ENCODE measurements around the gene PARM1.
"Not testable (repeated sequence)": the region's sequence is repeated elsewhere in the genome, so short reads cannot be mapped to it uniquely, and the experiment has no call there.

Gene PARM1

DNA sequence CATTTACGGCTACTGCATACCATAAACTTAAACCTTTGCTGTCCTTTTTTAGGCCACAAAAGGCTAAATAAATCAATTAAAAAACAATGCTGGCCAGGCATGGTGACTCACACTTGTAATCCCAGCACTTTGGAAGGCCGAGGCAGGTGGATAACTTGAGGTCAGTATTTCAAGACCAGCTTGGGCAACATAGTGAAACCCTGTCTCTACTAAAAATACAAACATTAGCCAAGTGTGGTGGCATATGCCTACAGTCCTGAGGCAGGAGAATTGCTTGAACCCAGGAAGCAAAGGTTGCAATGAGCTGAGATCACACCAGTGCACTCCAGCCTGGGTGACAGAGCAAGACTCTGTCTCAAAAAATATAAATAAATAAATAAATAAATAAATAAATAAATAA, 61.5 kb downstream of the PARM1 start:
- not testable (repeated sequence) for DNase-seq

DNA sequence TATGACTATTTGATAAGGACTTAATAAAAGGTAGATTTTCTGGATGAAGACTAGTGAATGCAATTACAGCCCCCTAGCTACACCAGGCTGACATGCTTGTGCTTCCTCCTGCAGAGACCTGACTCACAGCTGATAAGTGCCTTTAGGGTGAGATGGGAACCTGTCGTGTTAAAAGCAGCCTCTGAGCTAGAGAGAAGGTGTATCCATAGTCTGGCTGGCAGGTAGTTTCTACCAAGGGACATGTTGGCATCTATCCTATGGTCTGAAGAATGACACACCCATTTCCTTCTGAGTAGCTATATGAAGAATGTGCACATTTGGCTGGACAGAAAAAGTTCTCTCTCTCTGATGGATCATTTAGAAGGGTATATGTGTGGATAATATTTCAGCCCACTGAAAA, 64.1 kb downstream of the PARM1 start:
- DNase-seq, result no peak

DNA sequence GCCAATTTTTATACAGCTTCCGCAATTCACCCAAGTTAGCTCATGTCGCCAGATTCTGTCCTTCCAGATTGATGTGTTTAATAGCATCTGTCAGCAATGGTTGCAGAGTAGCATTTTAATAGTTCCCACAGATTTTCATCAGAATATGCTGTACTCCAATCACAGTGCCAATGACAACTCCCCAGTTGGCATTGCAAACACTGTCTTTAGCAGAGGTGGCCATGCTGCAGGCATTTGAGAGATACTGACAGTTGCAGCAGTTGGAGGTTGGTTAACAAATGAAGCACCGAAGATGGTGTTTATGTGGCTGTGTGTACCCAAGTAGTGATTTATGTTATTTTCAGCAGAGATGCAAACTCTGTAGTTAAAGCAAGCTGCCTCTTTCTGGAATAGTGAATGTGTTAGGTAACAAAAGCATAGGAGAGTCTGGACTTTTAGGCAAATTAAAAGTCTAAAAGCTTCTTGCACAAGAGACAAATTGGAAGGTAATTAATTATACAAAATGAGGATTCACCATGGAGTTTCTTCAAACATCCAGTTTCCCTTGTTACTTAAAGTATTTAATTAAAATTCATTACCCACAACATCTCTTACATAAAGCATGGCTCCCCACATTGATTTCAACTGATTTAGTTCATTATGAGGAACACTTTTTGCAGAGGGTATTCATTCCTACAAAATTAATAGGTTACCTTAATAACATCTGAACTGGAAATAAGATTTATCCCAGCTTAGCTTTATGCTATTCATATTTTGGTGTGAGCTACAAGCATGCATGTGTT, 65.2 kb downstream of the PARM1 start:
- DNase-seq, result no peak

- no peak for DNase-seq
Measured at GRCh38 chr4:74999714-75000309, 66.9 kb downstream of the PARM1 start.

- no peak for DNase-seq
Measured at GRCh38 chr4:75001871-75002270, 69.0 kb downstream of the PARM1 start.

DNA sequence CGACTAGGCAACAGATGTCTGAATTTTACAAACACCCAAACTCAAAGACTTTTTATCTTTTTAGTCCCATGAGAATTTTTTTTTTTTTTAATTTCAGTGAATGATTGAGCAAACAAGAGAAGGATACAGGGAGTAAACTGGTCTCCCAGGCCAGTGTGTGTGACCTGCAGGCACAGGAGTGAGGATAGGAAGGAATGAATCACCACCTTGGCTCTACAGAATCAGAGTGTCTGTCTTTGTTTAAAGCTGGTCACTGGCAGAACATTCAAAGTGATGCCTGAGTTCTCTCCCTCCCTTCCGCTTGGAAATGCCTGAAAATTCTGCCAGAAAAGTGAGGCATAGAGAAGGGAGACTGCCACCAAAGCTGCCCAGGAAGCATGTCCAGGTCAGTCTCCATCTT, 69.5 kb downstream of the PARM1 start:
- DNase-seq, result no peak

DNA sequence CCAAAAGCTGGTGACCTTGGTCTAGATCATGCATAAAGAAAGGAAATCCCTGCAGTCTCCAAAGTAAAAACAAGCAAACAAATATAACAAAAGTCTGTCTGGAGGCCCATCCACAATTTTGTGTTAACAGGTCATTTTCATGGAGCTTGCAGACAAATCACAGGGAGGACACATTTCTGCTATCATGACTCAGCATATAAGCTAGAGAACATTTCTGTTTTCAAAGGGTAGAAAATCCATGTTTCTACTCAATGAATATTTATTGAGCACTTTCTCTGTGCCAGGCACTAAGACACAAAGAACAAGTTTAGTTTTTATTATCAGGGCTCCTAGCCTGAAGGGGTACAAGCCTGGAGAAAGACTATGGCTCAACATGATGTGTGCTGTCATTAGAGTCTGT, 71.1 kb downstream of the PARM1 start:
- DNase-seq, result no peak

GRCh38 chr4:75004755-75005668, 72.1 kb downstream of the PARM1 start:
- DNase-seq, result no peak

DNA sequence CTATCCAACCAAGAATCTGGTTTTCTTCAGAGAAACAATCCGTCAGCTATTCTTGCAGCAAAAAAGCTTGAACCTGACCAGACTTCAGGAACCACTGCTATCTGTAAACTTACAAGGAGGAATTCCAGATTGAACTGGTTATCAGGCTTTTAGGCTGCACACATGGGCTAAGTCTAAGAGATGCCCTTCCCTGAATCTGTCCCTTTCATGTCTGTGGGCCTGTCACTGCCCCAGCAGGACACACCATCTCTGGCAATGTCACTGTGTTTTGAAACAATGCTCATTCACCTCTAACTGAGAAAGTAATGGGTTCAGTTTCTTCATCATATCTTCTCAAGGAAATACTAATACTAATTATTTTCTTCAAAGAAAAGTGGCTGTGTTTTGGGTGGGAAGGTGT, 72.8 kb downstream of the PARM1 start:
- no peak for DNase-seq

DNA sequence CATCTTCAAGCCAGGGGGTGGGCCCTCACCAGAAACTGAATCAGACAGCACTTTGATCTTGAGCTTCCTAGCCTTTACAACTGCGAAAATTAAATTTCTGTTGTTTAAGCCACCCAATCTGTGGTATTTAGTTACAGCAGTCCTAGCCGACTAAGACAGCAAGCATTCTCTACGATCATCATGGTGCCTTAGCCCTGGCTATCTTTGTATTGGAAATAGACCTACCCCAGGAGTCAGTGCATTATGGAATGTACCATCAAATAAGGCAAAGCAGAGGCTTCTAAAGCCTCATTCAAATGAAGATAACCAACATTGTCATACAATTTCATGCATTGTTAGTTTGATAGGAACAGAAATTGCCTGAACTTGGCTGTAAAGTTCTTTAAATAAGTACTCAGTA, 75.0 kb downstream of the PARM1 start:
- DNase-seq, result no peak

DNA sequence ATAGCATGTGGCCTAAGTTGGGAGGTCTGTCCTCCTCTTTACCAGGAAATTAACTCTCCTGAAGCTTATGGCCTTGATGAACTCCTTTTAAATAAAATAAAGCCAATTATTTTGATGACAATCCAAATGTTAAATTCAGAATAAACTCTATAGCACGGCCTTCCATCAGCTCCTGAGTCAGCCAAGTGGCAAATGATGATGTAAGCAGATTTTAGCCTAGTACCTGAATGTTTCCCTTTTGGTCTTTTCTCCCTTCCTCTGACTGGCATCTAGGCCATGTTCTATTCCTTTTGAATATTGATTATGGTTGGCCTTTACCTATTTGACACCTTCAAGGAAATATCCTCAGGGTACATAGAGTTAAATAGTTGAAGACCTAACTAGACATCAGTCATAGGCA, 76.2 kb downstream of the PARM1 start:
- no peak for DNase-seq

- DNase-seq, result no peak
Measured at GRCh38 chr4:75011131-75011795, 78.3 kb downstream of the PARM1 start.

DNA sequence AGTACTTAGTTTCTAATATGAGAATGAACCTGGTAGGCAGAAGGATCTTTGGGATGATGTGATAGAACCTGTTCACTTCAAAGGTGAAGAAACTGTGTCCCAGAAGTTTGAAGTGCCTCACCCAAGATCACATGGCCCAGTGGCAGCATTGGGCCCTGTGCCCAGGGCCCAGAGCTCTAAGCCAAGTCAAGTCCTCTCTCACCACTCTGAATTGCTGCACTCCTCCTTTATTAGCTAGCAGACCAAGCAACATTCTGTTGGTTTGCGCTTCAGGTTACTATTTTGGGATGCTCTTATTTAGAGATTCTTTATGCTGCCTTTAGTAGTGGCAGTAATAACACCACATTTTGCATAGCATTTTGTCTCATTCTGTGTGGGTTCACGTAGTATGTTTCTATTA, 82.7 kb downstream of the PARM1 start:
- DNase-seq, result no peak

DNA sequence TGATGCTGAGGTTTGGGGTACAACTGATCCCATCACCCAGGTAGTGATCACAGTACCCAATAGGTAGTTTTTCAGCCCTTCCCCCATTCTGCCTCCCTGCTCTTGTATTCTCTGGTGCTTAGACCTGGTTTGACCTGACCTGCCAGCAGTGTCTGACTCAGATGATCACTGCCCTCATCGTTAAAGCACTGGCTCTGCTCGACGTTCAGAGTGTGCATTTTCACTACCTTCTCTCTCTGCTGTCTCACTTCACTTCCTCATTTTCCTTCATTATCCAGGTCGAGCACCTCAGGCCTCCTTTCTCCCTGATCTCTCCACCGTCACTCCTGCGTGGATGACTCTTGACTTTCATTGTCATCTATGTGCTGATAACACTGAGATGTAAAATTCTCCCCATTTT, 83.6 kb downstream of the PARM1 start:
- no peak for DNase-seq

GRCh38 chr4:75018811-75019479, 86.0 kb downstream of the PARM1 start:
- DNase-seq, result no peak

DNA sequence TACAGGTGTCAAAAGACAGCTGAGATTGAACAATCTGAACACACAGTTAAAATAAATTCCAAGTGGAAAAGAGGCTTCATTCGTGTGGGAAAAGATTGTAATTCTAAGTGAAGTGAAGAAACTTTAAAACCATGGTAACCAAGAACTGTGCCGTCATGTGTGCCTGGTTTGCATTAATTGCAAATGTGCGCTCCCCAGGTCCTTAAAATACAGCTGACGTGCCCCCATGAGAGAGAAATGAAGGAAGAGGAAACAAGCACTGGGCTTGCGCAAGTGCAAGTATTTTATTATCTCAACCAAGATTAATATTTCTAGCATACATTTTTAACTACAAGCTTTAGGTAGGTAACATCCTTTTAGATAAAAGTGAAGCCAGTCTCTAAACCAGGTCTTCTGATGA, 92.5 kb downstream of the PARM1 start:
- DNase-seq, result no peak

- DNase-seq, result no peak
Measured at GRCh38 chr4:75028196-75028854, 95.4 kb downstream of the PARM1 start.

GRCh38 chr4:75030028-75030427, 97.1 kb downstream of the PARM1 start:
- DNase-seq, result no peak

DNA sequence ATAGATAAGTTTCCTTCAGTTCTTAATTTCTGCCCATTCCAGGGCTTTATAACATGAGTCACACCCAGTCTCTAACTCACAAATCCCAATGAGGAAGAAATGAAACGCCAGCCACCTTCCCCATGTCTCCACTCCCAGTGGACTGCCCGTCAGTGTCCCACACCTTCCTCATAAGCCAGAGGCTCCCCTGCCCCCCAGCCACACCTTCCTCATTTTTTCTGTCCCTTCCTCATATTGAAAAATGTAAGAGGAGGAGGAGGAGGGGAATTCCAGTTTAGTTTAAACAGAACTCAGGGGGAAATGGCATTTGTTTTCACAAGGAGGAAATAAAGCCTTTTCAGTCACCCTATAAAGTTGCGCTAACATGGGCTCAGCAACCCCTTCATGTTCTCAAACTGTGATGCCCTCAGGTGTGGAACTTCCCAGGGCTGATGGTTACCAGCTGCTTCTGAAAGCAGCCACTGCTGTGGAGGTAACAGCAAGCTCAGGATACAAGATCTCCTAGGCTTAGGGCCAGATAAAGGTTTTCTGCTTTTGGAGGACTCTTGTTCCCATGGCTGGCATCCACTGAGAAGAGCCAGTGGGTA, 97.8 kb downstream of the PARM1 start:
- DNase-seq, result peak; percentile 3

- no peak for DNase-seq
Measured at GRCh38 chr4:75031775-75032174, 98.9 kb downstream of the PARM1 start.

- DNase-seq, result no peak
Measured at GRCh38 chr4:75034523-75034922, 101.6 kb downstream of the PARM1 start.

GRCh38 chr4:75035321-75035720, 102.4 kb downstream of the PARM1 start:
- no peak for DNase-seq
